B cell (primary cell): ENCODE measurements around the gene FIGNL2.

Experiments
- EZH2 ChIP-seq: IDR thresholded peaks from 2 replicates; pipeline ENCODE4 v1.6.1; 2012; ENCODE audit warnings: borderline replicate concordance, low read depth, mild to moderate bottlenecking, moderate library complexity, low read length; ENCODE audit not compliant: insufficient read depth, poor library complexity, severe bottlenecking
- TF ChIP-seq, protein P1 (sequence below): fragments of 200-600 bp; IDR thresholded peaks from one replicate; pipeline ENCODE4 v1.8.0; 2022; ENCODE audit warnings: antibody characterized with exemption, mild to moderate bottlenecking

DNA sequence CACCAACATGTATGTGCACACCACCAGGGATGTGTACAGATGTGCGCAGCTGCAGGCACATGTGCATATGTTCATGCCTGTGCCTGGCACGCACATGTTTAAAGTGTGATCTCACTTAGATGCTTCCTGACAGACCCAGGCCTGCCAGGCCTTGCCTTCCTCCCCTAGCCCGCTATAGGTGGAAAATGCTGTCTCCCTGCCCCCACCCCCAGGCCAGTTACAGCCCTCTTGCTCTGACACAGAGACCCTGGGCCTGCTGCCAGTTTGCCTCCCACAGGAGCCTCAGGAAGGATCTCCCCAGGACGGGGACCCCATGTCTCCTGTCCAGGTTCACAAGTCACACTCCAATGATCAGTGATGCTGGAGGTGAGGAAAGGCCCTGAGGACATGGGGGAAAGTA lies 21.6 kb downstream of the FIGNL2 start:
- TF ChIP-seq EZH2, result no peak
- TF ChIP-seq, protein P1, sequence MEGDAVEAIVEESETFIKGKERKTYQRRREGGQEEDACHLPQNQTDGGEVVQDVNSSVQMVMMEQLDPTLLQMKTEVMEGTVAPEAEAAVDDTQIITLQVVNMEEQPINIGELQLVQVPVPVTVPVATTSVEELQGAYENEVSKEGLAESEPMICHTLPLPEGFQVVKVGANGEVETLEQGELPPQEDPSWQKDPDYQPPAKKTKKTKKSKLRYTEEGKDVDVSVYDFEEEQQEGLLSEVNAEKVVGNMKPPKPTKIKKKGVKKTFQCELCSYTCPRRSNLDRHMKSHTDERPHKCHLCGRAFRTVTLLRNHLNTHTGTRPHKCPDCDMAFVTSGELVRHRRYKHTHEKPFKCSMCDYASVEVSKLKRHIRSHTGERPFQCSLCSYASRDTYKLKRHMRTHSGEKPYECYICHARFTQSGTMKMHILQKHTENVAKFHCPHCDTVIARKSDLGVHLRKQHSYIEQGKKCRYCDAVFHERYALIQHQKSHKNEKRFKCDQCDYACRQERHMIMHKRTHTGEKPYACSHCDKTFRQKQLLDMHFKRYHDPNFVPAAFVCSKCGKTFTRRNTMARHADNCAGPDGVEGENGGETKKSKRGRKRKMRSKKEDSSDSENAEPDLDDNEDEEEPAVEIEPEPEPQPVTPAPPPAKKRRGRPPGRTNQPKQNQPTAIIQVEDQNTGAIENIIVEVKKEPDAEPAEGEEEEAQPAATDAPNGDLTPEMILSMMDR, result no peak
